ENCODE measurements around the gene MEA1. TPM values are rescaled to one million over a fixed set of nuclear protein-coding genes. Genes with fewer than 3 reads are reported as not detected.

MEA1 gene
- total RNA-seq, 1 experiment from 2014 or later, result 77.6 TPM

DNA sequence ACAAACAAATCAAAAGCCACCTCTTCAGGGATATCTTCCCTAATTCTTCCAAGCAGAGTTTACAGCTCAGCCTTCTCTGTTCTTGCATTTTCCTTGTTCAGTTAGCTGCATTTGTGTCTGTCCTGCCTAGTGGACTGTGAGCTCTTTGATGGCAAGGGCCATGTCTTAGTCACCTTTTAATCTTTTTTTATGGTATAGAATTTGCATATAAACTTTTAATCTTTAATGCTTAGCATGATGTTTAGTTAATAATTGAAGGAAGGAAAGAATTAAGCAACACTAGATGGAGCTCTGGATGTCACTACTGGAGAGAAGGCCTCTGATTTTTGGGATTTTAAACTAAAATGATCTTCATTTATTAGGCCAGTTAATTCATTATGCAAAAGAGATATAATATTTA is 17.2 kb downstream of the MEA1 start:
- intact Hi-C loops (cut with micrococcal nuclease; ENCODE audit: unreplicated experiment), result no loop called here
- CTCF ChIA-PET, result interaction anchor here (0.6 kb wide), 1 partner anchor 277 kb away, joined by 4 read pairs; no protein-coding TSS in a partner anchor

DNA sequence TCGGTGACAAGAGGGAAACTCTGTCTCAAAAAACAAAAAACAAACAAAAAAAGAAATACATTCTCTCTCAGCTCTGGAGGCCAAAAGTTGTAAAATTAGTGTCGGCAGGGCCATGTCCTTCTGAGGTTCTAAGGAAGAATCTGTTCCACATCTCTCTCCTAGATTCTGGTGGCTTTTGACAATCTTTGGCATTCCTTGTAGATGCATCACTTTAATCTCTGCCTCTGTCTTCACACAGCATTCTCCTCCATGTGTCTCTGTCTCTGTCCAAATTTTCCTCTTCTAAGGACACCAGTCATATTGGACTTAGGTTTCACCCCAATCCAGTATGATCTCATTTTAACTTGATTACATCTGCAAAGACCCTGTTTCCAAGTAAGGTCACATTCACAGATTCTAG is 20.3 kb downstream of the MEA1 start:
- Histone ChIP-seq H3K9me3 (ENCODE audit: insufficient read depth, low read depth) (no peaks in the 10 kb centered on the region), H3K27ac (no peak overlapping the region), H3K79me2 (ENCODE audit: low read depth) (no peaks in the 10 kb centered on the region), H3K4me3 (no peak overlapping the region), H3K4me1 (replicated peaks; ENCODE audit: insufficient read depth) (no peaks in the 10 kb centered on the region), H3K4me2 (no peak overlapping the region), H3K27me3 (ENCODE audit: insufficient read depth, low read depth) (no peaks in the 10 kb centered on the region), H3K9me2 (ENCODE audit: insufficient read depth) (no peaks in the 10 kb centered on the region), H2AFZ (no peak overlapping the region), H3K36me3 (ENCODE audit: low read depth) (no peaks in the 10 kb centered on the region), H3F3A (ENCODE audit: insufficient read depth, low read depth) (no peaks in the 10 kb centered on the region), H4K20me1 (ENCODE audit: insufficient read depth) (no peaks in the 10 kb centered on the region; the same call in 1 of the 2 replicates)
- DNase-seq, result no peak
- BruUV-seq (replicated peaks), result no TSS peak
- intact Hi-C loops (cut with micrococcal nuclease; ENCODE audit: unreplicated experiment), result no loop called here
- TF ChIP-seq EZH2 (IDR thresholded peaks at IDR 0.05; ENCODE audit: low read depth), result no peak
- TF ChIP-seq, protein P1, sequence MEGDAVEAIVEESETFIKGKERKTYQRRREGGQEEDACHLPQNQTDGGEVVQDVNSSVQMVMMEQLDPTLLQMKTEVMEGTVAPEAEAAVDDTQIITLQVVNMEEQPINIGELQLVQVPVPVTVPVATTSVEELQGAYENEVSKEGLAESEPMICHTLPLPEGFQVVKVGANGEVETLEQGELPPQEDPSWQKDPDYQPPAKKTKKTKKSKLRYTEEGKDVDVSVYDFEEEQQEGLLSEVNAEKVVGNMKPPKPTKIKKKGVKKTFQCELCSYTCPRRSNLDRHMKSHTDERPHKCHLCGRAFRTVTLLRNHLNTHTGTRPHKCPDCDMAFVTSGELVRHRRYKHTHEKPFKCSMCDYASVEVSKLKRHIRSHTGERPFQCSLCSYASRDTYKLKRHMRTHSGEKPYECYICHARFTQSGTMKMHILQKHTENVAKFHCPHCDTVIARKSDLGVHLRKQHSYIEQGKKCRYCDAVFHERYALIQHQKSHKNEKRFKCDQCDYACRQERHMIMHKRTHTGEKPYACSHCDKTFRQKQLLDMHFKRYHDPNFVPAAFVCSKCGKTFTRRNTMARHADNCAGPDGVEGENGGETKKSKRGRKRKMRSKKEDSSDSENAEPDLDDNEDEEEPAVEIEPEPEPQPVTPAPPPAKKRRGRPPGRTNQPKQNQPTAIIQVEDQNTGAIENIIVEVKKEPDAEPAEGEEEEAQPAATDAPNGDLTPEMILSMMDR (conservative IDR thresholded peaks at IDR 0.05), result no peak
- ChIA-PET POLR2A (ENCODE audit: unreplicated experiment) (no interaction called here), CTCF (no interaction called here)

More for the DNA sequence above, 17.2 kb downstream of the MEA1 start:
- Histone ChIP-seq H3K79me2 (ENCODE audit: low read depth) (no peaks in the 10 kb centered on the region), H3K27ac (no peak overlapping the region), H3K36me3 (ENCODE audit: low read depth) (no peaks in the 10 kb centered on the region), H4K20me1 (ENCODE audit: insufficient read depth) (no peaks in the 10 kb centered on the region; the same call in 1 of the 2 replicates), H2AFZ (no peak overlapping the region), H3K4me1 (replicated peaks; ENCODE audit: insufficient read depth) (no peaks in the 10 kb centered on the region), H3F3A (ENCODE audit: insufficient read depth, low read depth) (no peaks in the 10 kb centered on the region), H3K9me3 (ENCODE audit: insufficient read depth, low read depth) (no peaks in the 10 kb centered on the region), H3K4me2 (no peak overlapping the region), H3K4me3 (no peak overlapping the region), H3K9me2 (ENCODE audit: insufficient read depth) (no peaks in the 10 kb centered on the region), H3K27me3 (ENCODE audit: insufficient read depth, low read depth) (no peaks in the 10 kb centered on the region)
- no TSS peak for BruUV-seq (replicated peaks)
- no peak for TF ChIP-seq EZH2 (IDR thresholded peaks at IDR 0.05; ENCODE audit: low read depth)
- TF ChIP-seq, protein P1 (conservative IDR thresholded peaks at IDR 0.05), result no peak
- no peak for DNase-seq
- POLR2A ChIA-PET (ENCODE audit: unreplicated experiment), result interaction anchor here (0.6 kb wide), 1 partner anchor 64 kb away, joined by 5 read pairs; no protein-coding TSS in a partner anchor

DNA sequence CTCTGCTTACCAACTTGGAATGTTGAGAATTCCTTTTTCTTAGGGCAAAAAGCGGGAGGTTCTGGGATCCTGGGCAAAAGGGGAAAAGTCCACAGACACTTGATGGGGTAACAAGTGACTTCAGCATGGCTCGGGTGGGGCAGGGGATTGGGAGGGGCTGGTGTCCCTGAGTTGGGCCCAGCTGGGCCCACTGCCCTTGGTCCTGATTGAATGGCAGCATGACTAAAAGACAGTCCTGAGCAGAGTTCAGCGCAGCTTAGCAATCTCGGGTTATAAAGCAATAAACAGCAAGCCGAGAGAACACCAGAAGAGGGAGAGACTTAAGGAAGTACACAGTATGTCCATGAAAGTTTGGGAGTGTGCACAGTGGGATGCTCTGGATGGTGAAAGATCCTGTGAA is 23.8 kb downstream of the MEA1 start:
- Histone ChIP-seq H3K9me2 (ENCODE audit: insufficient read depth) (no peaks in the 10 kb centered on the region), H3K79me2 (ENCODE audit: low read depth) (peaks cover 11% of the 10 kb centered on the region; the same call in 1 of the 2 replicates), H3K36me3 (ENCODE audit: low read depth) (no peaks in the 10 kb centered on the region), H3K4me3 (no peak overlapping the region), H4K20me1 (ENCODE audit: insufficient read depth) (no peaks in the 10 kb centered on the region), H2AFZ (no peak overlapping the region), H3F3A (ENCODE audit: insufficient read depth, low read depth) (no peaks in the 10 kb centered on the region), H3K27ac (no peak overlapping the region), H3K4me1 (replicated peaks; ENCODE audit: insufficient read depth) (peaks cover 5% of the 10 kb centered on the region; the same call in 1 of the 2 replicates), H3K27me3 (ENCODE audit: insufficient read depth, low read depth) (no peaks in the 10 kb centered on the region), H3K9me3 (ENCODE audit: insufficient read depth, low read depth) (no peaks in the 10 kb centered on the region), H3K4me2 (no peak overlapping the region)
- no peak for DNase-seq
- CTCF ChIA-PET, result no interaction called here
- TF ChIP-seq EZH2 (IDR thresholded peaks at IDR 0.05; ENCODE audit: low read depth), result no peak
- TF ChIP-seq, protein P1 (conservative IDR thresholded peaks at IDR 0.05), result no peak
- intact Hi-C loops (cut with micrococcal nuclease; ENCODE audit: unreplicated experiment), result no loop called here
- BruUV-seq (replicated peaks), result no TSS peak
- POLR2A ChIA-PET (ENCODE audit: unreplicated experiment), result no interaction called here

All from PC-9 (cell line).